Testis (tissue), 3 donors: Measurements from ENCODE around the gene CAMKK2. TPM values are rescaled to one million over a fixed set of nuclear protein-coding genes. Genes with fewer than 3 reads are reported as not detected.

Source experiments
- DNase-seq: peaks from one replicate; pipeline ENCODE4 v3.0.0-alpha.2; 2019
- H3K27ac ChIP-seq, 2 donors: fragments of 200-600 bp; sonication (generic); one replicate each; pipeline ENCODE4 v1.5.1; 2019
- H3K27me3 ChIP-seq: fragments of 200-600 bp; sonication (generic); one replicate; pipeline ENCODE4 v1.5.1; 2019
- H3K36me3 ChIP-seq: fragments of 200-600 bp; sonication (generic); one replicate; pipeline ENCODE4 v1.5.1; 2017; ENCODE audit warnings: low read depth; ENCODE audit errors: missing control alignments
- H3K4me1 ChIP-seq: fragments of 200-600 bp; sonication (generic); one replicate; pipeline ENCODE4 v1.5.1; 2019
- H3K4me3 ChIP-seq, 2 donors: fragments of 200-600 bp; sonication (generic); one replicate each; pipeline ENCODE4 v1.5.1; 2017 to 2019
- H3K9me3 ChIP-seq: fragments of 200-600 bp; sonication (generic); one replicate; pipeline ENCODE4 v1.5.1; 2017
- CTCF ChIP-seq, 3 experiments: fragments of 450-650 bp in 2 of 3; fragments of 200-600 bp in 1 of 3; sonication (generic) in 1 of 3; IDR thresholded peaks; one replicate each; pipeline ENCODE4 v1.5.1; 2016 to 2019; ENCODE audit warnings: antibody characterized with exemption in 3 of 3, mild to moderate bottlenecking in 2 of 3, moderate library complexity in 1 of 3
- POLR2A ChIP-seq: fragments of 450-650 bp; IDR thresholded peaks from one replicate; pipeline ENCODE4 v1.6.1; 2017; ENCODE audit warnings: antibody characterized with exemption, mild to moderate bottlenecking, moderate library complexity
- WGBS, 2 donors: methylation state at CpG; one replicate each; pipeline ENCODE4 v1.1.5; 2018; 5-methylcytosine and 5-hydroxymethylcytosine counted together
- intact Hi-C: fragments of 100-400 bp; cut with DNase I; formaldehyde crosslinking; loops from one replicate; pipeline ENCODE4 v1.15.1; 2023; ENCODE audit warnings: low total_unique reads
- polyA plus RNA-seq: library from polyadenylated mRNA; stranded (reverse); fragments of 350-450 nt; fragmentation: Illumina TruSeq; extraction: RNeasy Lipid Tissue Mini Kit (QIAGEN cat#74804); gene quantifications from one replicate; pipeline ENCODE4 v1.2.3, GENCODE V29; 2014; ENCODE audit warnings: low read depth, low replicate concordance; ENCODE audit not compliant: insufficient read depth
- total RNA-seq, 2 donors: library from RNA; depleted of rRNA; stranded (reverse); fragments of >200 nt; gene quantifications; one replicate each; pipeline ENCODE4 v1.2.3, GENCODE V29; 2016

Gene CAMKK2
- total and polyA plus RNA-seq, 3 donors from 2014 or later = 17.1 to 22.1 (median 21.5) TPM

- H3K9me3 ChIP-seq = no peaks in the 10 kb centered on the region
- peaks cover 14% of the 10 kb centered on the region for H3K4me1 ChIP-seq
- 83 to 93% methylated on average over 1 to 31 of the region's 35 CpGs for WGBS, 2 donors
- intact Hi-C loops = no loop called here
- TF ChIP-seq POLR2A = no peak
- no peaks in the 10 kb centered on the region for H3K36me3 ChIP-seq
- H3K27ac ChIP-seq = no peak overlapping the region
- no peak for DNase-seq
- H3K4me3 ChIP-seq = no peak overlapping the region
- H3K27me3 ChIP-seq = no peaks in the 10 kb centered on the region
Observed at GRCh38 chr12:121274036-121274763, 22.3 kb downstream of the CAMKK2 start.

GRCh38 chr12:121273364-121273896 lies 23.1 kb downstream of the CAMKK2 start:
- intact Hi-C loops = no loop called here
- Histone ChIP-seq H3K36me3 (no peaks in the 10 kb centered on the region), H3K4me3 (no peak overlapping the region), H3K9me3 (no peaks in the 10 kb centered on the region), H3K27me3 (no peaks in the 10 kb centered on the region), H3K27ac (no peak overlapping the region), H3K4me1 (peaks cover 6% of the 10 kb centered on the region)
- TF ChIP-seq CTCF (IDR thresholded peaks at IDR 0.05) = no peak
- no peak for TF ChIP-seq POLR2A
- no peak for DNase-seq
- 80 to 81% methylated on average over 6 to 14 of the region's 14 CpGs for WGBS, 2 donors

DNA sequence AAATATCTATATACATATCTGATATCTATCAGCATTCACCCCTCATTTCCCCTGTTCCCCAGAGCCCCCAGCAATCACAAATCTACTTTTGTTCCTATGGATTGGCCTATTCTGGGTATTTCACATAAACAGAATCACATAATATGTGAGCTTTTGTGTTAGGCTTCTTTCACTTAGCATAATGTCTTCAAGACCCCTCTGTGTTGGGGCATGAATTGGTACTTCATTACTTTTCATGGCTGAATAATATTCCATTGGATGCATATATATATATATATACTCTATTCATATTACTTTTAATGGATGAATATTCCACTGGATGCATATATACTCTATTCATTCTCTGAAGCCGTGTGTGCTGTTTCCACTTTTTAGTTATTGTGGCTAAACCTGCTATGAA lies 28.7 kb downstream of the CAMKK2 start:
- Histone ChIP-seq H3K4me3 (no peak overlapping the region), H3K36me3 (no peaks in the 10 kb centered on the region), H3K27ac (no peak overlapping the region), H3K4me1 (no peaks in the 10 kb centered on the region), H3K27me3 (no peaks in the 10 kb centered on the region), H3K9me3 (no peaks in the 10 kb centered on the region)
- no peak for TF ChIP-seq POLR2A
- TF ChIP-seq CTCF (IDR thresholded peaks at IDR 0.05) = no peak
- no peak for DNase-seq
- WGBS, 2 donors = 88 to 96% methylated on average over 1 of the region's 1 CpG
- intact Hi-C loops = no loop called here

GRCh38 chr12:121264951-121265515 lies 31.5 kb downstream of the CAMKK2 start:
- H3K4me1 ChIP-seq = no peaks in the 10 kb centered on the region
- no peak for DNase-seq
- intact Hi-C loops = no loop called here
- H3K36me3 ChIP-seq = no peaks in the 10 kb centered on the region
- H3K9me3 ChIP-seq = no peaks in the 10 kb centered on the region
- no peak overlapping the region for H3K4me3 ChIP-seq
- no peak for TF ChIP-seq POLR2A
- TF ChIP-seq CTCF (IDR thresholded peaks at IDR 0.05) = no peak
- 82 to 84% methylated on average over 10 of the region's 10 CpGs for WGBS, 2 donors
- H3K27me3 ChIP-seq = no peaks in the 10 kb centered on the region
- H3K27ac ChIP-seq = no peak overlapping the region

- intact Hi-C loops = no loop called here
- Histone ChIP-seq H3K9me3 (no peaks in the 10 kb centered on the region), H3K36me3 (no peaks in the 10 kb centered on the region), H3K4me3 (no peak overlapping the region), H3K27me3 (no peaks in the 10 kb centered on the region), H3K4me1 (no peaks in the 10 kb centered on the region), H3K27ac (no peak overlapping the region)
- WGBS, 2 donors = 78 to 91% methylated on average over 8 of the region's 8 CpGs
- DNase-seq = no peak
- no peak for TF ChIP-seq POLR2A
- TF ChIP-seq CTCF (IDR thresholded peaks at IDR 0.05) = no peak
Observed at GRCh38 chr12:121264135-121264534, 32.4 kb downstream of the CAMKK2 start.
